BJ (cell line): ENCODE results near the gene MFAP5. TPM values are rescaled to one million over a fixed set of nuclear protein-coding genes. Genes with fewer than 3 reads are reported as not detected.

Experiments
- CTCF ChIA-PET: fragments of 350-600 bp; formaldehyde crosslinking; extraction: SDS; loops from one replicate; lab custom pipeline; 2021; ENCODE audit warnings: antibody characterized with exemption, inconsistent platforms; lab: Yijun Ruan, JAX
- POLR2A ChIA-PET: fragments of 300-600 bp; sonication (Branson Sonifier 250); formaldehyde crosslinking; extraction: SDS; loops from one replicate; lab custom pipeline; 2021; ENCODE audit warnings: antibody characterized with exemption; lab: Charles Lee
- DNase-seq: peaks from one replicate; pipeline ENCODE4 v3.0.0-alpha.2; 2011; ENCODE audit warnings: low read depth
- H3K27me3 ChIP-seq: 2 replicates; pipeline ENCODE4 v1.6.0; 2011; ENCODE audit warnings: low read length; ENCODE audit not compliant: control insufficient read depth, insufficient read depth
- H3K36me3 ChIP-seq: 2 replicates; pipeline ENCODE4 v1.5.1; 2011; ENCODE audit warnings: low read length; ENCODE audit not compliant: control insufficient read depth, insufficient read depth
- H3K4me3 ChIP-seq: 2 replicates; pipeline ENCODE4 v1.5.1; 2011; ENCODE audit warnings: low read depth, mild to moderate bottlenecking, control low read depth, low read length
- polyA plus RNA-seq: library from polyadenylated mRNA; depleted of rRNA; stranded (reverse); fragments of >200 nt; gene quantifications from 2 replicates; pipeline ENCODE4 v1.2.3, GENCODE V29; 2011
- TF ChIP-seq, protein P1 (sequence below): IDR thresholded peaks from 2 replicates; pipeline ENCODE4 v1.5.1; 2011; ENCODE audit warnings: low read depth, mild to moderate bottlenecking, control low read depth, inconsistent platforms, low read length, moderate library complexity; ENCODE audit not compliant: insufficient read depth

The MFAP5 gene
- polyA plus RNA-seq, 1 experiment = 172 TPM

DNA sequence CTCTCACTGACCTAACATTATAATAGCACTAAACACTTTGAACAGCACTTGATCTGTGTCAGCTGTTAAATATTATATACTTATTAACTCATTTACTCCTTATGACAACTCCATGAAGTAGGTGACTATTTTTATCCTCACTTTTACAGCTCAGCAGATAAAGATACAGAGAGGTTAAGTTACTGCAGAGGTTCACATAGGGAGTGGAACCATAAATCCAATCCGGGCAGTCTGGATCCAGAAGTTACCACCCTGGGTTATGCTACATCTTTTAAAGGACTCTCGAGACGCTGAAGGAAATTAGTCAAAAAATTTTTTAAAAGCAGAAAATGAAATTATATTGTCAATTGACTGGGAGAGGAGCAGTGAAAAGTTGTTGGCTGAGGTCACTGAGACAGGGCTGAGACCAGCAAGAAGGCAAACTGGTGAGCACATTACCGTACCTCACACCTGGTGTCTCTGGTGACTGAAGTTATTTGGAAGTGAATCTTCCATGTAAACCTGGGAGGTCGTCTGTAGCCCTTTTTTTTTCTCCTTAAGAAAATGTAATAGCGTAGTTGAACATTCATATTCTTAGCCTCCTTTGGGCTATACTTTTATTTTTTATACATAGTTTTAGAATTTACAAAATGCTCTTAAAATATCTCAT is 33.9 kb upstream of the MFAP5 start:
- TF ChIP-seq, protein P1, sequence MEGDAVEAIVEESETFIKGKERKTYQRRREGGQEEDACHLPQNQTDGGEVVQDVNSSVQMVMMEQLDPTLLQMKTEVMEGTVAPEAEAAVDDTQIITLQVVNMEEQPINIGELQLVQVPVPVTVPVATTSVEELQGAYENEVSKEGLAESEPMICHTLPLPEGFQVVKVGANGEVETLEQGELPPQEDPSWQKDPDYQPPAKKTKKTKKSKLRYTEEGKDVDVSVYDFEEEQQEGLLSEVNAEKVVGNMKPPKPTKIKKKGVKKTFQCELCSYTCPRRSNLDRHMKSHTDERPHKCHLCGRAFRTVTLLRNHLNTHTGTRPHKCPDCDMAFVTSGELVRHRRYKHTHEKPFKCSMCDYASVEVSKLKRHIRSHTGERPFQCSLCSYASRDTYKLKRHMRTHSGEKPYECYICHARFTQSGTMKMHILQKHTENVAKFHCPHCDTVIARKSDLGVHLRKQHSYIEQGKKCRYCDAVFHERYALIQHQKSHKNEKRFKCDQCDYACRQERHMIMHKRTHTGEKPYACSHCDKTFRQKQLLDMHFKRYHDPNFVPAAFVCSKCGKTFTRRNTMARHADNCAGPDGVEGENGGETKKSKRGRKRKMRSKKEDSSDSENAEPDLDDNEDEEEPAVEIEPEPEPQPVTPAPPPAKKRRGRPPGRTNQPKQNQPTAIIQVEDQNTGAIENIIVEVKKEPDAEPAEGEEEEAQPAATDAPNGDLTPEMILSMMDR = no peak
- CTCF ChIA-PET = interaction anchor here (1.1 kb wide), 1 partner anchor 12 kb away, joined by 3 read pairs; no protein-coding TSS in a partner anchor
- peak overlapping the region; percentile 97 for H3K4me3 ChIP-seq
- POLR2A ChIA-PET = no interaction called here
- no peak for DNase-seq
- H3K27me3 ChIP-seq = no peaks in the 10 kb centered on the region
- H3K36me3 ChIP-seq = no peaks in the 10 kb centered on the region

DNA sequence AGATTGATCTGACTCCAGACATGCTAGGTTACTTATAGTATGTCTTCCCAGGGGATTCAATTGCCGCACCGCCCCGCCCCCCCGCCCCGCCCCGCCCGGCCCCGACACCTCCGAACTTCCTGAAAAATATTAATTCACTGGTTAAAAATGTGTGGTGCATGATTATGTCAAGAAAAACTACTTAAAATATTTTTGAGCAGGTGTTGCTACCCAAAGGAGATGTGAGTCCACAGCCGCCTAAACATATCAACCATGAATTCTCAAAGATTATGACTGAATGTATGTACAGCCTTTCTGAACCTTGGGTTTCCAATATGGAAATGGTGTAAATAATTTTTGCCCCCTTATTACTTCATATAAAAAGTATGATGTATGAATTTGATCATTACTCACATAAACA is 32.5 kb upstream of the MFAP5 start:
- H3K36me3 ChIP-seq = no peaks in the 10 kb centered on the region
- TF ChIP-seq, protein P1 = no peak
- ChIA-PET POLR2A (no interaction called here), CTCF (no interaction called here)
- no peak for DNase-seq
- no peak overlapping the region for H3K4me3 ChIP-seq
- H3K27me3 ChIP-seq = no peaks in the 10 kb centered on the region

DNA sequence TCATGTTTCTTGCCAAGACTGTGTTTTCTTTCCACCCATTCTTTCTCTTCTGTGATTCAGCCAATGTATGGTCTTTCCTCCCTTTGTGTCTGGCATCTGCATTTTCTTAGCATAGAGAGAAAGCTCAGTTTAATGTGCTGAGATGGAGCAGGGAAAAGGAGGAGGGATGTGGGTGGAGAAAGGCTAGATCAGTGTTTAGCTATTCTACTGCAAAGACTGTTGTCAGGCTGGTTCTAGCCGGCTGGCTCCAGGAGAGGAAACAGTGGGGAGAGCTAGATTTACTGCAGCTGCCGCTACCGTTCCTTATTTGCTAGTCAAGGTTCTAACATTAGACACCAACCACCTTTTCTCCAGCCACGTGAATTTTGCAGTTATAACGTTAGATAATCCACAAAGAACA is 29.9 kb upstream of the MFAP5 start:
- TF ChIP-seq, protein P1 = no peak
- POLR2A ChIA-PET = no interaction called here

DNA sequence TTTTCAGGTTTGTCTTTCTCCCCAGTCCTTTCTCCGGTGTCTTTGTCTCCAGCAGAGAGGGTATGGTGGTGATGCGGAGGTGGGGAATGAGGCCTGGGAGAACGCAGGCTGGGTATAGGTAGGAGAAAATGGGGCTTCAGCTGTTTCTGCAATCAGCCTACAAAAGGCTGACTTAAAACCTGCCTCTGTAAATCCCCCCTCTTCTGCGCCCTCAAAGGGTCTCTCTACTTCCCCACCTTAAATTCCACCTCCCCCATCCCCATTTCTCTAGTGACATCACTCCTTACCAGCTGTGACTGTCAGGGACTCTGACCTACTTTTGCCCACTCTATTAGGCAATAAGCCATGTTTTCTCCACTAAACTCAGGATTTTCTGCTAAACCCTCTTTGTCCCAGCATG is 27.1 kb upstream of the MFAP5 start:
- Histone ChIP-seq H3K4me3 (no peak overlapping the region), H3K27me3 (no peaks in the 10 kb centered on the region), H3K36me3 (no peaks in the 10 kb centered on the region)
- no peak for DNase-seq
- TF ChIP-seq, protein P1 = no peak
- ChIA-PET CTCF (no interaction called here), POLR2A (no interaction called here)

More for the DNA sequence above, 29.9 kb upstream of the MFAP5 start:
- DNase-seq = no peak
- H3K27me3 ChIP-seq = no peaks in the 10 kb centered on the region
- no peaks in the 10 kb centered on the region for H3K36me3 ChIP-seq
- H3K4me3 ChIP-seq = no peak overlapping the region
- CTCF ChIA-PET = interaction anchor here (1.0 to 1.6 kb wide), 3 partner anchors 10 to 126 kb away, joined by 3 to 4 read pairs (median 3); no protein-coding TSS in a partner anchor

DNA sequence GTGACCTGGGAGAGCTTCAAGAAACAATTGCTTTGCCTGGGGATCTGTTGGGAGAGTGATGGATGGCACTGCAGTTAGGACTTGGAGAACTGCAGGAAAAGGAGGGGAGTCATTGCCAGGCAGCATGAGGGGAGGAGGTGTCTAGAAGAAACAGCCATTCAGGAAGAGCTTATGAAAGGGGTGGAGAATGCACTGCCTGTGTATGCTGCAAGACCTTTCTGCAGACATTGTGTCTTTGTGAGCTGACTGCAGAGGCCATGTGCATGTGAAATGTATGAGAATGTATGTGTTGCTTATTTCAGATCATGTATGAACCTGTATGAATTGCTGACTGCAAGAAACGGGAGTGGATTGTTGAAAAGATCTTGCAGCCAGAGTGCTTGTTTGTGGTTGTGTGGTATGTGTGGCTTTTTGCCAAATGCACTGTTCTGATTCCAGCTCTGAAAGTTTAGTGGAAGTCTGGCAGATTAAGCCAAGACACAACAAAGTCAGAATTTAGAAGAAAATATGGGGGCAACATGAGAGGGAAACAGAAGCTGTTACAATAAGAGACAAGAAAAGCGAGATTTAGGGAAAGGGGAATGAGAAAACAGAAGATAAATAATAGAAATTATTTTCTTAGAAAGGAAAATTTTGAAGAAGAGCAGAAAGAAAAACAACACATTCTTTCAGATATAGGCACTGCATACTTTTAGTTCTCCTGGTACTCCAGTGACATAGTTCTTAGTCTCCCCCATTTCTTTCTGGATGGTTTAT is 25.4 kb upstream of the MFAP5 start:
- DNase-seq = no peak
- POLR2A ChIA-PET = interaction anchor here (0.6 kb wide), 2 partner anchors 12 to 362 kb away, joined by 5 read pairs; no protein-coding TSS in a partner anchor
- CTCF ChIA-PET = interaction anchor here (1.3 to 2.4 kb wide), 2 partner anchors 135 to 203 kb away, joined by 4 to 9 read pairs; no protein-coding TSS in a partner anchor
- Histone ChIP-seq H3K4me3 (no peak overlapping the region), H3K27me3 (no peaks in the 10 kb centered on the region), H3K36me3 (no peaks in the 10 kb centered on the region)
- TF ChIP-seq, protein P1 = no peak
